Sigmoid colon (tissue), 4 donors: ENCODE measurements around the gene MTFR2.

ENCODE experiments used
- EP300 ChIP-seq, 4 donors: sonication (generic); formaldehyde crosslinking; IDR thresholded peaks; one replicate each; pipeline ENCODE4 v1.6.1; 2017; ENCODE audit warnings: antibody characterized with exemption in 4 of 4
- POLR2A ChIP-seq, 2 donors: fragments of 450-650 bp; IDR thresholded peaks; one replicate each; pipeline ENCODE4 v1.6.1; 2016; ENCODE audit warnings: antibody characterized with exemption in 2 of 2, mild to moderate bottlenecking in 2 of 2, moderate library complexity in 2 of 2
- TF ChIP-seq, protein P1 (sequence below), 4 experiments: fragments of 450-650 bp in 3 of 4; fragments of 200-600 bp in 1 of 4; IDR thresholded peaks; one replicate each; pipeline ENCODE4 v1.5.1; 2016 to 2019; ENCODE audit warnings: antibody characterized with exemption in 4 of 4, mild to moderate bottlenecking in 3 of 4, moderate library complexity in 2 of 4

DNA sequence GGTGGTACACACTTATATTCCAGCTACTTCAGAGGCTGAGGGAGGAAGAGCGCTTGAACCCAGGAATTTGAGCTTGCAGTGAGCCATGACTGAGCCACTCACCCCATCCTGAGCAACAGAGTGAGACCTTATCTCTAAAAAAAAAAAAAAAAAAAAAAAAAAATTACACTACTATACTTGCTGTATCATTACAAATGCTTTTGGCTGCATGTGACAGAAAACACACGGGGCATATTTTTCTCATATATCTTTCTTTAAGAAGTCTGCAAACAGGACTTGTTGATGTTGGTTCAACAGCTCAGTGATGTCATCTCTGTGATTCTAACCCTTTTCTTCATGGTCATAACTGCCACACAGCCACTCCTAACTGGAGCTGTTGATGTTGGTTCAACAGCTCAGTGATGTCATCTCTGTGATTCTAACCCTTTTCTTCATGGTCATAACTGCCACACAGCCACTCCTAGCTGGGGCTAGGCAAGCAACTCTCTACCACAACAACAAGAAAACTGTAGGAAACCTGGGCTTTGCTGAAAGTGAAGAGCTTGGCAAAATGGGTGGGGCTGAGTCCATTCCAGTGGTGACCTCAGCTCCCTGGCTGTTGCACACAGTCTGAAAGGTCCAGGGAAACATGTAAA is 19.8 kb downstream of the MTFR2 start:
- TF ChIP-seq, protein P1, sequence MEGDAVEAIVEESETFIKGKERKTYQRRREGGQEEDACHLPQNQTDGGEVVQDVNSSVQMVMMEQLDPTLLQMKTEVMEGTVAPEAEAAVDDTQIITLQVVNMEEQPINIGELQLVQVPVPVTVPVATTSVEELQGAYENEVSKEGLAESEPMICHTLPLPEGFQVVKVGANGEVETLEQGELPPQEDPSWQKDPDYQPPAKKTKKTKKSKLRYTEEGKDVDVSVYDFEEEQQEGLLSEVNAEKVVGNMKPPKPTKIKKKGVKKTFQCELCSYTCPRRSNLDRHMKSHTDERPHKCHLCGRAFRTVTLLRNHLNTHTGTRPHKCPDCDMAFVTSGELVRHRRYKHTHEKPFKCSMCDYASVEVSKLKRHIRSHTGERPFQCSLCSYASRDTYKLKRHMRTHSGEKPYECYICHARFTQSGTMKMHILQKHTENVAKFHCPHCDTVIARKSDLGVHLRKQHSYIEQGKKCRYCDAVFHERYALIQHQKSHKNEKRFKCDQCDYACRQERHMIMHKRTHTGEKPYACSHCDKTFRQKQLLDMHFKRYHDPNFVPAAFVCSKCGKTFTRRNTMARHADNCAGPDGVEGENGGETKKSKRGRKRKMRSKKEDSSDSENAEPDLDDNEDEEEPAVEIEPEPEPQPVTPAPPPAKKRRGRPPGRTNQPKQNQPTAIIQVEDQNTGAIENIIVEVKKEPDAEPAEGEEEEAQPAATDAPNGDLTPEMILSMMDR (IDR thresholded peaks at IDR 0.05) = no peak
- no peak for TF ChIP-seq EP300 (IDR thresholded peaks at IDR 0.05)
- no peak for TF ChIP-seq POLR2A (IDR thresholded peaks at IDR 0.05)
